HepG2 (cell line): ENCODE measurements around the gene PHACTR3.

Experiments used
- NBN ChIP-seq: fragments of 450-650 bp; conservative IDR thresholded peaks from 2 replicates; pipeline ENCODE4 v1.6.1; 2017
- POLR2AphosphoS2 ChIP-seq: IDR thresholded peaks from 2 replicates; pipeline ENCODE4 v1.6.1; 2011; ENCODE audit warnings: low read depth, low read length, improper control_type of control experiment
- SRF ChIP-seq: IDR thresholded peaks from 2 replicates; pipeline ENCODE4 v1.6.1; 2011; ENCODE audit warnings: mild to moderate bottlenecking, low read depth, low read length, moderate library complexity
- ZFY ChIP-seq: sonication (generic); formaldehyde crosslinking; IDR thresholded peaks from 2 replicates; pipeline ENCODE4 v1.4.0; 2020; ENCODE audit warnings: missing genetic modification reagents
- TF ChIP-seq, protein P1 (sequence below): sonication (generic); formaldehyde crosslinking; IDR thresholded peaks from 2 replicates; pipeline ENCODE4 v1.5.0; 2020; ENCODE audit warnings: mild to moderate bottlenecking, missing genetic modification reagents, moderate library complexity
- TF ChIP-seq, protein P2 (sequence below): sonication (generic); formaldehyde crosslinking; IDR thresholded peaks from 2 replicates; pipeline ENCODE4 v1.5.1; 2020; ENCODE audit warnings: missing genetic modification reagents, mild to moderate bottlenecking, borderline replicate concordance
- TF ChIP-seq, protein P3 (sequence below): sonication (generic); formaldehyde crosslinking; IDR thresholded peaks from 2 replicates; pipeline ENCODE4 v1.4.0; 2020; ENCODE audit warnings: mild to moderate bottlenecking, missing genetic modification reagents, borderline replicate concordance

DNA sequence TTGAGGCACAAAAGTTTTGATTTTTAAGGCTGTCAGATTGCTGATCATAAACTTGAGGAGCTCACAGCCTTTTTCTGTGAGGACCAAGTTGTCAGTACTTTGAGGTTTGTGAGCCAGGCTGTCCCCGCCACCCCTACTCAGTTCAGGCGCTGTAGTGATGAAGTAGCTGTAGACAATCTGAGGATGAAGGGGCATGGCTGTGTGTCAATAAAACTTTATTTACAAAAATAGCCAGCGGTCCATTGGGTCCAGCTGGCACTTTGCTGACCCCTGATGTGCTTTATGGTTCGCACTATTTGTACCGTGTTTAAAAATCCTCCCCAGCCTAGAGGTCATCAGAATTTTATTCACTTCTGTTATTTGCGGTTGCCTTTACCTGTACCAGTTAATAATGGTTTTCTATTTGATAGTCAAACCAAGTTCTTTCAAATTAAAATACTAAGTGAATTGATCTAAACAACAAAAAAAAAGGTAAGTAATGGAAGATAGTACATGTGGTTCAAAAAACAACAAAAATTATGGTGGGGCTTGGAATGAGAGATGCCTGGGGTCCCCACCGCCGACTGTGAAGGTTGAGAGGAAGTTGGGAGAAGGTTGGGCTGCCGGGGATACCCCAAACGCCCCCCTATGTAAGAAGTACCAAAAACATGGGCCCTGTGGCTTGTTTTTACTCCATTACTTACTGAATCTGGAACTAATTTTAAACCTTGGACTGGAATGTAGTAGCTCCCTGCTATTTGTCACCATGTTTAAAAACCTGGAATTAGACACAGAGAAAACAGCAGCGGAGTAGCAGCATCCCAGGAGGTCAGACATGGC, 205.5 kb downstream of the PHACTR3 start:
- TF ChIP-seq, protein P1, sequence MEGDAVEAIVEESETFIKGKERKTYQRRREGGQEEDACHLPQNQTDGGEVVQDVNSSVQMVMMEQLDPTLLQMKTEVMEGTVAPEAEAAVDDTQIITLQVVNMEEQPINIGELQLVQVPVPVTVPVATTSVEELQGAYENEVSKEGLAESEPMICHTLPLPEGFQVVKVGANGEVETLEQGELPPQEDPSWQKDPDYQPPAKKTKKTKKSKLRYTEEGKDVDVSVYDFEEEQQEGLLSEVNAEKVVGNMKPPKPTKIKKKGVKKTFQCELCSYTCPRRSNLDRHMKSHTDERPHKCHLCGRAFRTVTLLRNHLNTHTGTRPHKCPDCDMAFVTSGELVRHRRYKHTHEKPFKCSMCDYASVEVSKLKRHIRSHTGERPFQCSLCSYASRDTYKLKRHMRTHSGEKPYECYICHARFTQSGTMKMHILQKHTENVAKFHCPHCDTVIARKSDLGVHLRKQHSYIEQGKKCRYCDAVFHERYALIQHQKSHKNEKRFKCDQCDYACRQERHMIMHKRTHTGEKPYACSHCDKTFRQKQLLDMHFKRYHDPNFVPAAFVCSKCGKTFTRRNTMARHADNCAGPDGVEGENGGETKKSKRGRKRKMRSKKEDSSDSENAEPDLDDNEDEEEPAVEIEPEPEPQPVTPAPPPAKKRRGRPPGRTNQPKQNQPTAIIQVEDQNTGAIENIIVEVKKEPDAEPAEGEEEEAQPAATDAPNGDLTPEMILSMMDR (CRISPR knock-in tag), result no peak
- TF ChIP-seq POLR2AphosphoS2 (no peak), SRF (no peak), ZFY (CRISPR knock-in tag) (no peak), NBN (no peak)
- TF ChIP-seq, protein P2, sequence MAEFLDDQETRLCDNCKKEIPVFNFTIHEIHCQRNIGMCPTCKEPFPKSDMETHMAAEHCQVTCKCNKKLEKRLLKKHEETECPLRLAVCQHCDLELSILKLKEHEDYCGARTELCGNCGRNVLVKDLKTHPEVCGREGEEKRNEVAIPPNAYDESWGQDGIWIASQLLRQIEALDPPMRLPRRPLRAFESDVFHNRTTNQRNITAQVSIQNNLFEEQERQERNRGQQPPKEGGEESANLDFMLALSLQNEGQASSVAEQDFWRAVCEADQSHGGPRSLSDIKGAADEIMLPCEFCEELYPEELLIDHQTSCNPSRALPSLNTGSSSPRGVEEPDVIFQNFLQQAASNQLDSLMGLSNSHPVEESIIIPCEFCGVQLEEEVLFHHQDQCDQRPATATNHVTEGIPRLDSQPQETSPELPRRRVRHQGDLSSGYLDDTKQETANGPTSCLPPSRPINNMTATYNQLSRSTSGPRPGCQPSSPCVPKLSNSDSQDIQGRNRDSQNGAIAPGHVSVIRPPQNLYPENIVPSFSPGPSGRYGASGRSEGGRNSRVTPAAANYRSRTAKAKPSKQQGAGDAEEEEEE, result no peak
- TF ChIP-seq, protein P3, sequence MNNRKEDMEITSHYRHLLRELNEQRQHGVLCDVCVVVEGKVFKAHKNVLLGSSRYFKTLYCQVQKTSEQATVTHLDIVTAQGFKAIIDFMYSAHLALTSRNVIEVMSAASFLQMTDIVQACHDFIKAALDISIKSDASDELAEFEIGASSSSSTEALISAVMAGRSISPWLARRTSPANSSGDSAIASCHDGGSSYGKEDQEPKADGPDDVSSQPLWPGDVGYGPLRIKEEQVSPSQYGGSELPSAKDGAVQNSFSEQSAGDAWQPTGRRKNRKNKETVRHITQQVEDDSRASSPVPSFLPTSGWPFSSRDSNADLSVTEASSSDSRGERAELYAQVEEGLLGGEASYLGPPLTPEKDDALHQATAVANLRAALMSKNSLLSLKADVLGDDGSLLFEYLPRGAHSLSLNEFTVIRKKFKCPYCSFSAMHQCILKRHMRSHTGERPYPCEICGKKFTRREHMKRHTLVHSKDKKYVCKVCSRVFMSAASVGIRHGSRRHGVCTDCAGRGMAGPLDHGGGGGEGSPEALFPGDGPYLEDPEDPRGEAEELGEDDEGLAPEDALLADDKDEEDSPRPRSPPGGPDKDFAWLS (CRISPR knock-in tag), result no peak
